Measurements from ENCODE around the gene MACROD2. TPM values are rescaled to one million over a fixed set of nuclear protein-coding genes. Genes with fewer than 3 reads are reported as not detected.
A peak's percentile ranks its signal among the peaks of the same experiment; 100 is the strongest.

MACROD2 gene
- polyA plus RNA-seq, 6 donors from 2014 or later = 27.2 to 49.3 (median 36.4) TPM

GRCh38 chr20:14984768-14985622 lies 989.7 kb downstream of the MACROD2 start:
- H3K27me3 Mint-ChIP-seq = peaks cover 0 to 9% (median 6%) of the 10 kb centered on the region in 3 donors
- ATAC-seq (ENCODE audit: low read depth in 2 of 2) = no peak
- H3K36me3 Mint-ChIP-seq = no peaks in the 10 kb centered on the region

GRCh38 chr20:14986026-14986655 lies 990.8 kb downstream of the MACROD2 start:
- Mint-ChIP-seq H3K4me1 (no peaks in the 10 kb centered on the region), H3K27me3 (peaks cover 0 to 9% (median 6%) of the 10 kb centered on the region in 3 donors), H3K27ac (no peak overlapping the region), H3K9me3 (peaks cover 7 to 37% (median 22%) of the 10 kb centered on the region in 7 donors), H3K36me3 (no peaks in the 10 kb centered on the region), H3K4me3 (no peak overlapping the region)
- DNase-seq (no peak), ATAC-seq (ENCODE audit: low read depth in 2 of 2) (no peak)

More at GRCh38 chr20:14984768-14985622, 989.7 kb downstream of the MACROD2 start:
- no peak for DNase-seq
- no peak overlapping the region for H3K27ac Mint-ChIP-seq
- H3K4me1 Mint-ChIP-seq = no peaks in the 10 kb centered on the region
- no peak overlapping the region for H3K4me3 Mint-ChIP-seq
- peaks cover 7 to 44% (median 28%) of the 10 kb centered on the region in 7 donors for H3K9me3 Mint-ChIP-seq

GRCh38 chr20:14986656-14987055 lies 991.3 kb downstream of the MACROD2 start:
- DNase-seq (no peak), ATAC-seq (ENCODE audit: low read depth in 2 of 2) (no peak)
- no peak overlapping the region for H3K4me3 Mint-ChIP-seq
- H3K27me3 Mint-ChIP-seq = peaks cover 3 to 12% (median 6%) of the 10 kb centered on the region in 3 donors
- no peaks in the 10 kb centered on the region for H3K36me3 Mint-ChIP-seq
- H3K9me3 Mint-ChIP-seq = peaks cover 6 to 32% (median 19%) of the 10 kb centered on the region in 7 donors
- no peak overlapping the region for H3K27ac Mint-ChIP-seq
- no peaks in the 10 kb centered on the region for H3K4me1 Mint-ChIP-seq

- Mint-ChIP-seq H3K4me3 (no peak overlapping the region), H3K36me3 (no peaks in the 10 kb centered on the region), H3K4me1 (no peaks in the 10 kb centered on the region), H3K27me3 (peaks cover 2 to 18% (median 8%) of the 10 kb centered on the region in 3 donors), H3K9me3 (peaks cover 0 to 4% (median 0%) of the 10 kb centered on the region in 7 donors), H3K27ac (no peak overlapping the region)
- ATAC-seq (ENCODE audit: low read depth in 2 of 2) (no peak), DNase-seq (no peak)
Observed at GRCh38 chr20:14989535-14990290, 994.4 kb downstream of the MACROD2 start.

GRCh38 chr20:14991023-14991422 lies 995.7 kb downstream of the MACROD2 start:
- H3K27ac Mint-ChIP-seq = no peak overlapping the region
- no peaks in the 10 kb centered on the region for H3K36me3 Mint-ChIP-seq
- H3K27me3 Mint-ChIP-seq = peaks cover 0 to 18% (median 8%) of the 10 kb centered on the region in 3 donors
- ATAC-seq (ENCODE audit: low read depth in 2 of 2) (no peak), DNase-seq (no peak)
- H3K9me3 Mint-ChIP-seq = peaks cover 0 to 6% (median 0%) of the 10 kb centered on the region in 7 donors
- no peak overlapping the region for H3K4me3 Mint-ChIP-seq
- no peaks in the 10 kb centered on the region for H3K4me1 Mint-ChIP-seq

GRCh38 chr20:14992153-14992552 lies 996.8 kb downstream of the MACROD2 start:
- Mint-ChIP-seq H3K36me3 (no peaks in the 10 kb centered on the region), H3K4me3 (no peak overlapping the region), H3K9me3 (peaks cover 0 to 11% (median 2%) of the 10 kb centered on the region in 7 donors), H3K27ac (no peak overlapping the region), H3K4me1 (no peaks in the 10 kb centered on the region), H3K27me3 (peaks cover 0 to 15% (median 8%) of the 10 kb centered on the region in 3 donors)
- ATAC-seq (ENCODE audit: low read depth in 2 of 2) (no peak), DNase-seq (no peak)

GRCh38 chr20:14992961-14993360 lies 997.6 kb downstream of the MACROD2 start:
- H3K4me3 Mint-ChIP-seq = no peak overlapping the region
- no peaks in the 10 kb centered on the region for H3K36me3 Mint-ChIP-seq
- DNase-seq (no peak), ATAC-seq (ENCODE audit: low read depth in 2 of 2) (no peak)
- H3K27ac Mint-ChIP-seq = peak overlapping the region in 1 of 6 donors; percentile 23
- peaks cover 0 to 19% (median 5%) of the 10 kb centered on the region in 7 donors for H3K9me3 Mint-ChIP-seq
- no peaks in the 10 kb centered on the region for H3K4me1 Mint-ChIP-seq
- H3K27me3 Mint-ChIP-seq = peaks cover 0 to 15% (median 8%) of the 10 kb centered on the region in 3 donors

- H3K27me3 Mint-ChIP-seq = peaks cover 0 to 5% (median under 1%) of the 10 kb centered on the region in 3 donors
- peaks cover 5 to 32% (median 13%) of the 10 kb centered on the region in 7 donors for H3K9me3 Mint-ChIP-seq
- H3K27ac Mint-ChIP-seq = no peak overlapping the region
- H3K36me3 Mint-ChIP-seq = no peaks in the 10 kb centered on the region
- DNase-seq (no peak), ATAC-seq (ENCODE audit: low read depth in 2 of 2) (no peak)
- no peak overlapping the region for H3K4me3 Mint-ChIP-seq
- H3K4me1 Mint-ChIP-seq = no peaks in the 10 kb centered on the region
Observed at GRCh38 chr20:14996883-14997672, 1001.8 kb downstream of the MACROD2 start.

- no peak for DNase-seq
- no peak overlapping the region for H3K27ac Mint-ChIP-seq
- H3K4me1 Mint-ChIP-seq = no peaks in the 10 kb centered on the region
- no peaks in the 10 kb centered on the region for H3K36me3 Mint-ChIP-seq
- H3K27me3 Mint-ChIP-seq = peaks cover 0 to 5% (median 0%) of the 10 kb centered on the region in 3 donors
- ATAC-seq (ENCODE audit: low read depth in 2 of 2) = no peak
- no peak overlapping the region for H3K4me3 Mint-ChIP-seq
- H3K9me3 Mint-ChIP-seq = peaks cover 5 to 32% (median 13%) of the 10 kb centered on the region in 7 donors
Observed at GRCh38 chr20:14997791-14998190, 1002.5 kb downstream of the MACROD2 start.

- DNase-seq (no peak), ATAC-seq (ENCODE audit: low read depth in 2 of 2) (no peak)
- no peak overlapping the region for H3K4me3 Mint-ChIP-seq
- no peaks in the 10 kb centered on the region for H3K4me1 Mint-ChIP-seq
- peaks cover 0 to 2% (median 0%) of the 10 kb centered on the region in 7 donors for H3K9me3 Mint-ChIP-seq
- no peaks in the 10 kb centered on the region for H3K36me3 Mint-ChIP-seq
- no peak overlapping the region for H3K27ac Mint-ChIP-seq
- H3K27me3 Mint-ChIP-seq = peaks cover 0 to 4% (median 0%) of the 10 kb centered on the region in 3 donors
Observed at GRCh38 chr20:15005300-15005986, 1010.1 kb downstream of the MACROD2 start.

GRCh38 chr20:15011631-15012030 lies 1016.3 kb downstream of the MACROD2 start:
- peaks cover 0 to 1% (median 0%) of the 10 kb centered on the region in 7 donors for H3K9me3 Mint-ChIP-seq
- no peak overlapping the region for H3K4me3 Mint-ChIP-seq
- DNase-seq (no peak), ATAC-seq (ENCODE audit: low read depth in 2 of 2) (no peak)
- peaks cover 0 to 12% (median 0%) of the 10 kb centered on the region in 3 donors for H3K27me3 Mint-ChIP-seq
- H3K36me3 Mint-ChIP-seq = no peaks in the 10 kb centered on the region
- H3K4me1 Mint-ChIP-seq = no peaks in the 10 kb centered on the region
- H3K27ac Mint-ChIP-seq = no peak overlapping the region

GRCh38 chr20:15012566-15012965 lies 1017.2 kb downstream of the MACROD2 start:
- H3K36me3 Mint-ChIP-seq = no peaks in the 10 kb centered on the region
- H3K4me1 Mint-ChIP-seq = no peaks in the 10 kb centered on the region
- peaks cover 0 to 12% (median 0%) of the 10 kb centered on the region in 3 donors for H3K27me3 Mint-ChIP-seq
- H3K9me3 Mint-ChIP-seq = peaks cover 0 to 1% (median 0%) of the 10 kb centered on the region in 7 donors
- peak overlapping the region in 1 of 6 donors; percentile 57 for H3K27ac Mint-ChIP-seq
- ATAC-seq (ENCODE audit: low read depth in 2 of 2) = no peak
- H3K4me3 Mint-ChIP-seq = no peak overlapping the region
- no peak for DNase-seq
